ENCODE measurements around the gene VPS39. TPM values are rescaled to one million over a fixed set of nuclear protein-coding genes. Genes with fewer than 3 reads are reported as not detected.

VPS39 gene
- total RNA-seq, 5 donors from 2014 or later (not counting 1 experiment from before 2014, with no cell fraction given): 98.5 to 113 (median 101) TPM

Other genes starting within 250 kb of the VPS39 start
- 10 to 100 TPM; 11.7 to 46.8 (median 16.8) TPM for gene EHD4, start 235.7 kb downstream of the VPS39 start, total RNA-seq
- not detected for gene PLA2G4E, start 187.3 kb downstream of the VPS39 start, total RNA-seq
- gene PLA2G4D, start 113.7 kb downstream of the VPS39 start, total RNA-seq: not detected
- under 1 TPM in 3 of 5 donors, not detected in 2; 0.10 to 0.23 (median 0.16) TPM for gene PLA2G4F, start 51.7 kb downstream of the VPS39 start, total RNA-seq
- gene GANC, start 64.9 kb upstream of the VPS39 start, total RNA-seq: 10 to 100 TPM; 32.7 to 51.2 (median 45.7) TPM
- 10 to 100 TPM; 44.0 to 55.4 (median 45.4) TPM for gene TMEM87A, start 65.1 kb upstream of the VPS39 start, total RNA-seq
- gene CAPN3, start 151.2 kb upstream of the VPS39 start, total RNA-seq: 10 to 100 TPM; 13.4 to 19.8 (median 15.8) TPM